H1 (cell line): ENCODE measurements around the gene NEBL. TPM values are rescaled to one million over a fixed set of nuclear protein-coding genes. Genes with fewer than 3 reads are reported as not detected.

ENCODE experiments used
- CTCF ChIA-PET: fragments of 300-600 bp; sonication (Branson Sonifier 250); formaldehyde crosslinking; loops from one replicate; lab custom pipeline; 2021; ENCODE audit not compliant: partially characterized antibody; lab: Charles Lee
- POLR2A ChIA-PET: fragments of 300-600 bp; sonication (Branson Sonifier 250); formaldehyde crosslinking; loops from one replicate; lab custom pipeline; 2021; ENCODE audit warnings: inconsistent platforms; ENCODE audit not compliant: partially characterized antibody; lab: Charles Lee
- DNase-seq, 2 experiments: peaks; one replicate each; pipeline versions ENCODE4 v3.0.0 to v3.0.0-alpha.2; 2010 to 2022; ENCODE audit warnings: low spot score in 2 of 2, low read depth in 1 of 2, mixed read lengths in 1 of 2
- FAIRE-seq: peaks from 2 replicates; lab custom pipeline; 2011; peaks lifted over from hg19 to GRCh38; lab: Jason Lieb, UNC
- H2AFZ ChIP-seq: 2 replicates; pipeline ENCODE4 v1.8.1; 2012; ENCODE audit warnings: low read length, inconsistent platforms
- H2AK5ac ChIP-seq: 2 replicates; pipeline ENCODE4 v1.6.1; 2013; ENCODE audit warnings: low read depth, low read length
- H2BK120ac ChIP-seq: replicated peaks from 2 replicates; pipeline ENCODE3; 2013; ENCODE audit warnings: low read depth, low read length, inconsistent platforms
- H2BK12ac ChIP-seq: 2 replicates; pipeline ENCODE4 v1.6.1; 2013; ENCODE audit warnings: low read depth, low read length
- H2BK15ac ChIP-seq: 2 replicates; pipeline ENCODE4 v1.6.1; 2013; ENCODE audit warnings: low read length
- H2BK20ac ChIP-seq: 2 replicates; pipeline ENCODE4 v1.6.1; 2013; ENCODE audit warnings: low read length
- H2BK5ac ChIP-seq: 2 replicates; pipeline ENCODE4 v1.6.1; 2013; ENCODE audit warnings: low read depth, low read length
- H3K14ac ChIP-seq: 2 replicates; pipeline ENCODE4 v1.6.1; 2013; ENCODE audit warnings: inconsistent platforms; ENCODE audit not compliant: insufficient read length
- H3K18ac ChIP-seq: 2 replicates; pipeline ENCODE4 v1.6.1; 2013; ENCODE audit warnings: low read length; ENCODE audit errors: extremely low read depth
- H3K23ac ChIP-seq: 2 replicates; pipeline ENCODE4 v1.6.1; 2013; ENCODE audit warnings: inconsistent platforms; ENCODE audit not compliant: insufficient read length
- H3K23me2 ChIP-seq: 2 replicates; pipeline ENCODE4 v1.6.1; 2013; ENCODE audit warnings: low read depth, low read length
- H3K27ac ChIP-seq: 2 replicates; pipeline ENCODE4 v1.6.1; 2011; ENCODE audit warnings: low read depth, low read length, inconsistent platforms
- H3K27me3 ChIP-seq, 4 experiments: replicated peaks in 1 of 4; 1 replicate in 1 of 4; 2 replicates in 3 of 4; pipeline versions ENCODE4 v1.6.1 to v1.8.1; 2011 to 2013; ENCODE audit warnings: low read length in 3 of 4, mild to moderate bottlenecking in 3 of 4, inconsistent platforms in 2 of 4, mixed read lengths in 2 of 4, moderate library complexity in 1 of 4; ENCODE audit not compliant: control insufficient read depth in 3 of 4, insufficient read depth in 3 of 4; ENCODE audit errors: extremely low read depth in 1 of 4
- H3K36me3 ChIP-seq, 4 experiments: 2 replicates each; pipeline versions ENCODE4 v1.6.1 to v1.8.1; 2011 to 2013; ENCODE audit warnings: mild to moderate bottlenecking in 4 of 4, low read length in 3 of 4, moderate library complexity in 2 of 4, control low read depth in 1 of 4, inconsistent platforms in 1 of 4; ENCODE audit not compliant: insufficient read depth in 4 of 4, control insufficient read depth in 2 of 4
- H3K4ac ChIP-seq: replicated peaks from 2 replicates; pipeline ENCODE3; 2013; ENCODE audit warnings: low read length, low read depth, mixed read lengths, inconsistent platforms; ENCODE audit not compliant: insufficient read length
- H3K4me1 ChIP-seq, 4 experiments: replicated peaks in 1 of 4; 1 replicate in 1 of 4; 2 replicates in 3 of 4; pipeline versions ENCODE4 v1.6.1 to v1.8.1; 2011 to 2013; ENCODE audit warnings: low read length in 3 of 4, inconsistent platforms in 2 of 4, mixed read lengths in 1 of 4; ENCODE audit not compliant: insufficient read depth in 4 of 4, control insufficient read depth in 3 of 4
- H3K4me2 ChIP-seq, 2 experiments: 2 replicates each; pipeline versions ENCODE4 v1.6.1 to v1.8.1; 2011 to 2013; ENCODE audit warnings: low read depth in 2 of 2, low read length in 2 of 2, control low read depth in 1 of 2, inconsistent platforms in 1 of 2, mild to moderate bottlenecking in 1 of 2; ENCODE audit not compliant: insufficient read depth in 1 of 2
- H3K4me3 ChIP-seq, 4 experiments: fragments of 200-600, 300-600 bp in 1 of 4; sonication (generic), shearing (Covaris generic), sonication (Bioruptor Twin) in 1 of 4; 2 replicates each; pipeline versions ENCODE4 v1.5.1 to v1.8.1; 2011 to 2016; ENCODE audit warnings: low read length in 4 of 4, low read depth in 3 of 4, control low read depth in 2 of 4, inconsistent platforms in 2 of 4, mild to moderate bottlenecking in 2 of 4, mixed read lengths in 1 of 4, moderate library complexity in 1 of 4; ENCODE audit not compliant: insufficient read depth in 2 of 4; ENCODE audit errors: extremely low read depth in 1 of 4
- H3K56ac ChIP-seq: replicated peaks from 2 replicates; pipeline ENCODE3; 2013; ENCODE audit warnings: low read depth, mild to moderate bottlenecking, mixed read lengths, low read length, inconsistent platforms; ENCODE audit not compliant: insufficient read length
- H3K79me1 ChIP-seq: 2 replicates; pipeline ENCODE4 v1.6.1; 2013; ENCODE audit warnings: low read depth, low read length, control low read depth
- H3K79me2 ChIP-seq, 2 experiments: 2 replicates each; pipeline versions ENCODE4 v1.6.1 to v1.8.1; 2012 to 2013; ENCODE audit warnings: low read length in 2 of 2, mild to moderate bottlenecking in 2 of 2, inconsistent platforms in 1 of 2; ENCODE audit not compliant: insufficient read depth in 2 of 2, control insufficient read depth in 1 of 2
- H3K9ac ChIP-seq, 4 experiments: replicated peaks in 1 of 4; 1 replicate in 1 of 4; 2 replicates in 3 of 4; pipeline versions ENCODE4 v1.6.1 to v1.8.1; 2011 to 2013; ENCODE audit warnings: low read depth in 3 of 4, low read length in 3 of 4, control low read depth in 2 of 4, mild to moderate bottlenecking in 2 of 4, moderate library complexity in 2 of 4, inconsistent platforms in 1 of 4; ENCODE audit errors: extremely low read depth in 1 of 4
- H3K9me3 ChIP-seq, 2 experiments: 2 replicates each; pipeline versions ENCODE4 v1.6.1 to v1.8.1; 2012 to 2013; ENCODE audit warnings: mild to moderate bottlenecking in 2 of 2, moderate library complexity in 2 of 2, control low read depth in 1 of 2, inconsistent platforms in 1 of 2, low read depth in 1 of 2, low read length in 1 of 2, mixed read lengths in 1 of 2; ENCODE audit not compliant: insufficient read depth in 2 of 2
- H4K20me1 ChIP-seq, 2 experiments: replicated peaks in 1 of 2; 2 replicates each; pipeline versions ENCODE3 to v1.8.1; 2011 to 2013; ENCODE audit warnings: inconsistent platforms in 2 of 2, low read length in 2 of 2, mild to moderate bottlenecking in 1 of 2; ENCODE audit not compliant: insufficient read depth in 2 of 2, control insufficient read depth in 1 of 2
- H4K5ac ChIP-seq: 2 replicates; pipeline ENCODE4 v1.6.1; 2013; ENCODE audit warnings: low read length, low read depth, mixed read lengths, inconsistent platforms; ENCODE audit not compliant: insufficient read length
- H4K8ac ChIP-seq: 2 replicates; pipeline ENCODE4 v1.8.0; 2013; ENCODE audit warnings: mild to moderate bottlenecking, moderate library complexity, low read length, inconsistent platforms; ENCODE audit not compliant: insufficient read depth; ENCODE audit errors: extremely low read depth
- H4K91ac ChIP-seq: replicated peaks from 2 replicates; pipeline ENCODE3; 2013; ENCODE audit warnings: low read length, mixed read lengths, inconsistent platforms; ENCODE audit not compliant: insufficient read length
- BRCA1 ChIP-seq: IDR thresholded peaks from 2 replicates; pipeline ENCODE4 v1.6.1; 2012; ENCODE audit warnings: low read depth, low read length, improper control_type of control experiment
- CBX8 ChIP-seq: fragments of 300-800, 300-1000 bp; sonication (generic); IDR thresholded peaks from 2 replicates; pipeline ENCODE4 v1.7.1; 2016; ENCODE audit warnings: low read depth, low read length, borderline replicate concordance
- CHD2 ChIP-seq: IDR thresholded peaks from 2 replicates; pipeline ENCODE4 v1.6.1; 2012; ENCODE audit warnings: low read length, improper control_type of control experiment
- CREB1 ChIP-seq: IDR thresholded peaks from 2 replicates; pipeline ENCODE4 v1.6.1; 2012; ENCODE audit warnings: inconsistent platforms
- EZH2 ChIP-seq: fragments of 200-600 bp; sonication (generic); IDR thresholded peaks from 2 replicates; pipeline ENCODE4 v1.7.1; 2012; ENCODE audit warnings: low read depth, mild to moderate bottlenecking, moderate library complexity, low read length, inconsistent platforms; ENCODE audit not compliant: severe bottlenecking
- HDAC6 ChIP-seq: IDR thresholded peaks from one replicate; pipeline ENCODE4 v1.7.1; 2012; ENCODE audit warnings: low read depth, mild to moderate bottlenecking, inconsistent platforms, low read length, moderate library complexity
- JUN ChIP-seq: IDR thresholded peaks from 2 replicates; pipeline ENCODE4 v1.6.1; 2011; ENCODE audit warnings: low read depth, mild to moderate bottlenecking, improper control_type of control experiment, low read length
- JUND ChIP-seq: IDR thresholded peaks from 2 replicates; pipeline ENCODE4 v1.6.1; 2011; ENCODE audit warnings: mild to moderate bottlenecking, improper control_type of control experiment, low read length
- KDM1A ChIP-seq: fragments of 200-600, 300-600 bp; sonication (generic); IDR thresholded peaks from 2 replicates; pipeline ENCODE4 v1.7.1; 2016; ENCODE audit warnings: mild to moderate bottlenecking, low read length, borderline replicate concordance
- KDM4A ChIP-seq: IDR thresholded peaks from one replicate; pipeline ENCODE4 v1.7.1; 2012; ENCODE audit warnings: low read depth, mild to moderate bottlenecking, moderate library complexity, low read length, inconsistent platforms; ENCODE audit not compliant: severe bottlenecking
- POU5F1 ChIP-seq: IDR thresholded peaks from 2 replicates; pipeline ENCODE4 v1.6.1; 2011; ENCODE audit warnings: low read depth, mild to moderate bottlenecking, low read length, moderate library complexity
- RAD21 ChIP-seq, 2 experiments: IDR thresholded peaks in 1 of 2; conservative IDR thresholded peaks in 1 of 2; 2 replicates each; pipeline ENCODE4 v1.6.1; 2011; ENCODE audit warnings: low read depth in 2 of 2, low read length in 2 of 2, improper control_type of control experiment in 1 of 2, inconsistent platforms in 1 of 2, mild to moderate bottlenecking in 1 of 2, moderate library complexity in 1 of 2
- RBBP5 ChIP-seq: IDR thresholded peaks from 2 replicates; pipeline ENCODE4 v1.7.1; 2012; ENCODE audit warnings: low read depth, mild to moderate bottlenecking, inconsistent platforms, low read length, moderate library complexity, borderline replicate concordance
- RXRA ChIP-seq: IDR thresholded peaks from 2 replicates; pipeline ENCODE4 v1.6.1; 2011; ENCODE audit warnings: low read depth, mild to moderate bottlenecking, low read length, moderate library complexity; ENCODE audit not compliant: insufficient read depth
- TAF1 ChIP-seq: IDR thresholded peaks from 2 replicates; pipeline ENCODE4 v1.6.1; 2011; ENCODE audit warnings: mild to moderate bottlenecking, low read depth, low read length
- TCF12 ChIP-seq: IDR thresholded peaks from 2 replicates; pipeline ENCODE4 v1.6.1; 2011; ENCODE audit warnings: low read depth, mild to moderate bottlenecking, low read length
- WGBS, 2 experiments: shearing (Covaris generic) in 1 of 2; methylation state at CpG; one replicate each; pipeline versions ENCODE4 v1.1.6 to v1.1.7; 2013 to 2015; ENCODE audit warnings: low lambda C conversion rate in 2 of 2, mixed read lengths in 2 of 2, inconsistent platforms in 1 of 2, low coverage in 1 of 2, missing lambda C conversion rate in 1 of 2; ENCODE audit not compliant: insufficient replicate concordance in 2 of 2, insufficient coverage in 1 of 2, insufficient read length in 1 of 2; ENCODE audit errors: extremely low coverage in 1 of 2, missing lambda C conversion rate in 1 of 2; 5-methylcytosine and 5-hydroxymethylcytosine counted together
- polyA plus RNA-seq, 7 experiments: library from polyadenylated mRNA; depleted of rRNA in 3 of 7; stranded (reverse) in 5 of 7; unstranded in 2 of 7; fragments of >200 nt in 5 of 7; fragments of 200-250 nt in 2 of 7; gene quantifications; 1 replicate in 5 of 7; 2 replicates in 1 of 7; 4 replicates in 1 of 7; pipeline versions ENCODE4 v1.2.1 to v1.2.3, GENCODE V29; 2011 to 2013; ENCODE audit warnings: missing spikeins in 2 of 7, mixed read lengths in 2 of 7
- total RNA-seq: library from RNA; stranded (reverse); fragmentation: NEBNext Ultra II Directional; extraction: Animal tissue kit (Norgen Biotek cat#: 25700); gene quantifications from 2 replicates; pipeline ENCODE4 v1.2.1, GENCODE V29; 2021

NEBL gene
- total and polyA plus RNA-seq, 2 of the 8 experiments (the other 6 are each of a cell fraction or from before 2014, with no cell fraction given), result 7.5 to 10.5 TPM

DNA sequence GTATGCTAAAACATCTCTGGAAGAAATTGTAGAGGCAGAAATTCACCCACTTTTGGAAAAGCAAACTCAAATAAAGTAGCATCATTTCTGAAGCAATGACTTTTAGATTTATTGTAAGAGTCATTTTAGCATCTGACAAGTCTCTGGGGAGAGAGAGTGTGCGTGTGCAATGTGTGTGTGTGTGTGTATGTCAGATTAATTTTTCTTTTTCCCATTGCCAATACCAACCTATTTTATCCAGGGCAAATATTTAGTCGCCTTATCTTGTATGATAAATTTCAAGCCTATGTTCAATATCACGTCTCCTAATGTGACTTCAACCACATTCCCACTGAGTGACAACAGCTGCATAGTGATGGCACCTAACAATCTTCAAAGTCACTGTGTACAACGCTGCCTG, 101.7 kb downstream of the NEBL start:
- CTCF ChIA-PET, result no interaction called here
- Histone ChIP-seq H3K9me3 (no peaks in the 10 kb centered on the region), H3K9ac (no peak overlapping the region), H4K91ac (no peak overlapping the region), H2AFZ (no peak overlapping the region), H3K4me1 (no peaks in the 10 kb centered on the region), H2BK12ac (no peak overlapping the region), H2AK5ac (no peak overlapping the region), H2BK20ac (no peak overlapping the region), H3K18ac (no peak overlapping the region), H3K79me2 (no peaks in the 10 kb centered on the region), H3K23ac (no peak overlapping the region), H4K5ac (no peak overlapping the region), H3K79me1 (no peaks in the 10 kb centered on the region), H3K4ac (no peak overlapping the region), H3K4me2 (no peak overlapping the region), H4K8ac (no peak overlapping the region), H3K36me3 (no peaks in the 10 kb centered on the region), H4K20me1 (no peaks in the 10 kb centered on the region), H3K14ac (no peak overlapping the region), H2BK5ac (no peak overlapping the region), H3K27ac (no peak overlapping the region), H3K56ac (no peak overlapping the region), H3K27me3 (no peaks in the 10 kb centered on the region), H3K4me3 (no peak overlapping the region), H2BK120ac (no peak overlapping the region), H2BK15ac (no peak overlapping the region), H3K23me2 (no peaks in the 10 kb centered on the region)
- 89% methylated on average over 4 of the region's 4 CpGs; no CpG with 5 or more reads in 1 of the 2 experiments for WGBS, 2 experiments
- POLR2A ChIA-PET, result no interaction called here
- no peak for FAIRE-seq
- no peak for DNase-seq
- TF ChIP-seq JUN, result no peak
- TF ChIP-seq CBX8, result no peak
- TF ChIP-seq CREB1, result no peak
- TF ChIP-seq RBBP5, result no peak
- TF ChIP-seq JUND, result no peak
- TF ChIP-seq TAF1, result no peak
- no peak for TF ChIP-seq RAD21 (IDR thresholded peaks at IDR 0.05 in 1 of 2, conservative IDR thresholded peaks at IDR 0.05 in 1 of 2; ENCODE audit: low read depth in 2 of 2, low read length in 2 of 2)
- TF ChIP-seq KDM4A, result no peak
- no peak for TF ChIP-seq CHD2
- TF ChIP-seq BRCA1, result no peak
- TF ChIP-seq POU5F1, result no peak
- TF ChIP-seq TCF12, result no peak
- no peak for TF ChIP-seq HDAC6
- no peak for TF ChIP-seq EZH2
- no peak for TF ChIP-seq RXRA
- no peak for TF ChIP-seq KDM1A
